Upper lobe of left lung (tissue), 4 donors: ENCODE data around the gene KMT2D.

Experiments
- EP300 ChIP-seq, 4 donors: sonication (generic); formaldehyde crosslinking; IDR thresholded peaks; one replicate each; pipeline ENCODE4 v1.5.1; 2017; ENCODE audit warnings: antibody characterized with exemption in 4 of 4, control low read depth in 2 of 4
- POLR2A ChIP-seq, 4 donors: fragments of 450-650 bp; IDR thresholded peaks; one replicate each; pipeline ENCODE4 v1.5.1; 2016 to 2017; ENCODE audit warnings: antibody characterized with exemption in 4 of 4, mild to moderate bottlenecking in 2 of 4
- TF ChIP-seq, protein P1 (sequence below), 6 experiments: fragments of 450-650 bp in 4 of 6; fragments of 200-600 bp in 2 of 6; sonication (generic) in 2 of 6; IDR thresholded peaks; one replicate each; pipeline ENCODE4 v1.5.1; 2016 to 2019; ENCODE audit warnings: antibody characterized with exemption in 6 of 6

DNA sequence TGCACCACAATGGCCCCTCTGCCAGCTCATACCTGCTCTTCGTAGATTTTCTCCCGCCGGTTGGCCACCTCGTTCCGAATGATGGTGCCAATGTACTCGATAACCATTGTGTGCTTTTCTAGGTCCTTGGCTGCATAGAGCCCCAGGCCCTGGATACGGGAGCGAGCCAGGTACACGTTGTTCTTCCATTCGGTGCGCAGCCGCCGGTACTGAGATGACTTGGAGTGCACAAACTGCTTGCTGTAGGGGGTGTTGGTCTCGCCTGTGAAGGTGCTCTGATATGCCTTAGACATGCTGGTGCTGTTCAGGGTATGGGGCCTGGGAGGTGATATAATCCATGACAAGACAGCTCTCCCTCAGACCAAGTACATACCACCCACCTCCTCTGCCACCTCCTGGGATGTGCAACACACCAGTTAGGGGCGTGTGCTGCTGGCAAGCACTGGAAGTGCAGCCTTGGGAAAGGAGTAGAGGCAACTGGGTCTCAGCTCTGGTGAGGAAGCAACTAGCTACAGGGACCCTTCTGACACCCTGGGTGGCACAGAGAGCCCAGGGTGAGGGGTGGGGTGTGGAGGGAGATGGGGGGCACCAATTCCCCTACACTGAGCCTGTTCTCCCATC is 37.9 kb downstream of the KMT2D start:
- TF ChIP-seq, protein P1, sequence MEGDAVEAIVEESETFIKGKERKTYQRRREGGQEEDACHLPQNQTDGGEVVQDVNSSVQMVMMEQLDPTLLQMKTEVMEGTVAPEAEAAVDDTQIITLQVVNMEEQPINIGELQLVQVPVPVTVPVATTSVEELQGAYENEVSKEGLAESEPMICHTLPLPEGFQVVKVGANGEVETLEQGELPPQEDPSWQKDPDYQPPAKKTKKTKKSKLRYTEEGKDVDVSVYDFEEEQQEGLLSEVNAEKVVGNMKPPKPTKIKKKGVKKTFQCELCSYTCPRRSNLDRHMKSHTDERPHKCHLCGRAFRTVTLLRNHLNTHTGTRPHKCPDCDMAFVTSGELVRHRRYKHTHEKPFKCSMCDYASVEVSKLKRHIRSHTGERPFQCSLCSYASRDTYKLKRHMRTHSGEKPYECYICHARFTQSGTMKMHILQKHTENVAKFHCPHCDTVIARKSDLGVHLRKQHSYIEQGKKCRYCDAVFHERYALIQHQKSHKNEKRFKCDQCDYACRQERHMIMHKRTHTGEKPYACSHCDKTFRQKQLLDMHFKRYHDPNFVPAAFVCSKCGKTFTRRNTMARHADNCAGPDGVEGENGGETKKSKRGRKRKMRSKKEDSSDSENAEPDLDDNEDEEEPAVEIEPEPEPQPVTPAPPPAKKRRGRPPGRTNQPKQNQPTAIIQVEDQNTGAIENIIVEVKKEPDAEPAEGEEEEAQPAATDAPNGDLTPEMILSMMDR (IDR thresholded peaks at IDR 0.05): no peak
- TF ChIP-seq POLR2A (IDR thresholded peaks at IDR 0.05) (no peak), EP300 (IDR thresholded peaks at IDR 0.05) (no peak)
